GM12891 (cell line): ENCODE data around the gene CASP14.

Experiments used
- POLR2A ChIP-seq: IDR thresholded peaks from 2 replicates; pipeline ENCODE4 v1.6.1; 2011; ENCODE audit warnings: low read depth, low read length, control low read depth
- TAF1 ChIP-seq: IDR thresholded peaks from 2 replicates; pipeline ENCODE4 v1.6.1; 2011; ENCODE audit warnings: low read depth, low read length, control low read depth

DNA sequence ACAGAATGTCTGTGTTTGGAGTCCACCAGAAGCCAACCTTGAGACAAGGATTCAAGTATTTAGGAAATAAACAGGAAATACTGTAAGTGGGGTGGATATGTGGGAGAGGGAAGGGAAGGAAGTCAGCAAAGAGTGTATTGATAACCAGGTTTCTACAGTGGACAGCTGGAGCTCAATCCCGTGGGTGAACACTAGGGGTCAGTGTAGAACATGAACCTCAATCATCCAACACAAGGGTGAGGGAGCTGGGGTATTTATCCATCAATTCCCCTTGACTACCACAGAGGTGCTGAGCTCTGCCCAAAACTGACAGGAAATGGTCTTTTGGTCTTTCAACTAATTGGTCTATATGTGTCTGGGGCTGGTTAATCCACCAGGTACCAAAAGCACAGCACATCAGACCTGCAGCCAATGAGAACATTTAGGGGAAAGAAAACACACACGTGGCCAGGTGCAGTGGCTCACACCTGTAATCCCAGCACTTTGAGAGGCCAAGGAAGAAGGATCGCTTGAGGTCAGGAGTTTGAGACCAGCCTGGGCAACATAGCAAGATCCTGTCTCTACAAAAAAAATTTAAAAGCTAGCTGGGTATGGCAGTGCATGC lies 52.3 kb downstream of the CASP14 start:
- TF ChIP-seq TAF1 (no peak), POLR2A (no peak)
